Measurements from ENCODE around the gene AJUBA.
A peak's percentile ranks its signal among the peaks of the same experiment; 100 is the strongest.

AJUBA gene

DNA sequence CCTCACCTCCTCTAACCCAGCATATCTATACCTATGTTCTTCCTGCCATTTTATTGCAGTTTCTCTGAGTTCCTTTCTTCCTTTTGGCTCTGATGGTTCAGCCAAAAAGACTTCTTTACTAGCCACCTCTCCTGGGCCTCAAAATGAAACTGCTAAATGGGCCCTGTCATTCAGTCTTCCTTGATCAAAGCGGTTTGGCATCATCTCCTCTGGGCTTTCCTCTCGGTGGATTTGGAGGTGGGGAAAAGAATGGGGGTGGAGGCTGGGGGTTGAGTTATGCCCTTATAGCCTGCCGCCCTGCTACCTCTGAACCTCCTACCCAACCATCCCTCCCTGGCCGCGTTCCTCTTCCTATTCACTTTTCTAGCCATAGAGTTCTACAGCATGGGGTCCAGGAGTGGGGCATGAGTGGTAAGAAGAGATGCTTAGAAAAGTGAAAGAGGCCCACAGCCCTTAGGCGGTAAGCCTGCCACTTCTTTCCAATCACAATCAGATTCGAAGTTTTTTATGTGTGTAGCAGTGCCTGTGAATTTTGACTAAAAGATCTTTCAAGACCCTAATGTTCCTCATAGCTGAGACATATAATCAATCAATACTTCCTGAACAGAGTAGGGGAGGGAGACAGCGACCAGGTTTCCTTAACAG lies 2.5 kb downstream of the AJUBA start:
- H3K4me3 ChIP-seq (ENCODE audit: low read depth, low read length): no peak overlapping the region
- TF ChIP-seq, protein P1, sequence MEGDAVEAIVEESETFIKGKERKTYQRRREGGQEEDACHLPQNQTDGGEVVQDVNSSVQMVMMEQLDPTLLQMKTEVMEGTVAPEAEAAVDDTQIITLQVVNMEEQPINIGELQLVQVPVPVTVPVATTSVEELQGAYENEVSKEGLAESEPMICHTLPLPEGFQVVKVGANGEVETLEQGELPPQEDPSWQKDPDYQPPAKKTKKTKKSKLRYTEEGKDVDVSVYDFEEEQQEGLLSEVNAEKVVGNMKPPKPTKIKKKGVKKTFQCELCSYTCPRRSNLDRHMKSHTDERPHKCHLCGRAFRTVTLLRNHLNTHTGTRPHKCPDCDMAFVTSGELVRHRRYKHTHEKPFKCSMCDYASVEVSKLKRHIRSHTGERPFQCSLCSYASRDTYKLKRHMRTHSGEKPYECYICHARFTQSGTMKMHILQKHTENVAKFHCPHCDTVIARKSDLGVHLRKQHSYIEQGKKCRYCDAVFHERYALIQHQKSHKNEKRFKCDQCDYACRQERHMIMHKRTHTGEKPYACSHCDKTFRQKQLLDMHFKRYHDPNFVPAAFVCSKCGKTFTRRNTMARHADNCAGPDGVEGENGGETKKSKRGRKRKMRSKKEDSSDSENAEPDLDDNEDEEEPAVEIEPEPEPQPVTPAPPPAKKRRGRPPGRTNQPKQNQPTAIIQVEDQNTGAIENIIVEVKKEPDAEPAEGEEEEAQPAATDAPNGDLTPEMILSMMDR (IDR thresholded peaks at IDR 0.05; ENCODE audit: control insufficient read depth, extremely low read depth, insufficient read depth): no peak
- DNase-seq (ENCODE audit: low read depth): no peak

DNA sequence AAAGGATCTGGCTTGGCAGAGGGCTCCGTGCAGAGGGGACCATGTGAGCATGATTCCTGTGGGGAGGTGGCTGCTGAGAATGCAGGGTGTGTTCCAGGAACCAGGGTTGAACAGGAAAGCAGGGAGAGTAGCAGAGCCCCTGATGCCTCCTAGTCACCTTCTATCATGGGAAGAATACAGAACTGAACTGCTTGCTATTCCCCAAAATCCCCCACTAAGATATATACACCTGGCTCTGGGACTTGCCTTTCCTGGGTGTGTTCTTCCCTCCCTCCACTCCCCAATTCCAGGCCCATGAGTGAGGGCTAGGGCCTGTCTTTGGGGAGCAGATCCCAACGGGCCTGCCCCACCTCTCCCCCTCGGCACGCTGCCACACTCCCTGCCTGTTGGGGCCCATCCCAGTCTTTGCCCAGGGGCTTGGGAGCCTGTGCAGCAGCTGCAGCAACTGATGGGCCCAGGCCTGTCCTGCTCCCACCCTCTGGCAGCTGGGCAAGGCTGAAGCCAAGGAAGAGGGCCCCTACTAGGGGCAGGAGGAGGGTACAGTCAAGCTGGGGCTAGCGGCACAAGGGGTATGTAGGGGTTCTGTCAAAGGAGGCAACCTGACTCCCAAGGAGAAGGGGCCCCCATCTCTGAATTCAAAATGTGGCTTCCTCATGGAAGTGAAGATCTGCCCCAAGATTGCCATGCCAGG lies 3.2 kb downstream of the AJUBA start:
- no peak for DNase-seq (ENCODE audit: low read depth)
- H3K4me3 ChIP-seq (ENCODE audit: low read depth, low read length): no peak overlapping the region
- TF ChIP-seq, protein P1 (IDR thresholded peaks at IDR 0.05; ENCODE audit: control insufficient read depth, extremely low read depth, insufficient read depth): no peak

DNA sequence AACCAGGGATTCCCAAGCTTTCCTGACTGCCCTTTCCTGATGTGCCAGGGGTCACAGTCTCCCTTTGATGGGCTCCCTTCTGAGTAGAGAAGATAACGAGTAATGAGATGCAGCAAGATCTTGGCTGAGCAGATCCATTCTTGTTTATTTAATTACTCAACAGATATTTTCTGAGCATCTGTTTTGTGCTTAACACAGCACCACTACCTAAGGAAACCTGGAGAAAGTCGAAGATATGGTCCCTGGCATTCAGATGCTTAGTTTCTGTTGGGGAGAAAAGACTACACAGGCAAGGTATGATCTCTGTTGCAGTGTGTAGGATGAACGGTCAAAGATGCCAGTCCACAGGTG lies 3.9 kb downstream of the AJUBA start:
- TF ChIP-seq, protein P1 (IDR thresholded peaks at IDR 0.05; ENCODE audit: control insufficient read depth, extremely low read depth, insufficient read depth): no peak
- DNase-seq (ENCODE audit: low read depth): no peak
- H3K4me3 ChIP-seq (ENCODE audit: low read depth, low read length): no peak overlapping the region

DNA sequence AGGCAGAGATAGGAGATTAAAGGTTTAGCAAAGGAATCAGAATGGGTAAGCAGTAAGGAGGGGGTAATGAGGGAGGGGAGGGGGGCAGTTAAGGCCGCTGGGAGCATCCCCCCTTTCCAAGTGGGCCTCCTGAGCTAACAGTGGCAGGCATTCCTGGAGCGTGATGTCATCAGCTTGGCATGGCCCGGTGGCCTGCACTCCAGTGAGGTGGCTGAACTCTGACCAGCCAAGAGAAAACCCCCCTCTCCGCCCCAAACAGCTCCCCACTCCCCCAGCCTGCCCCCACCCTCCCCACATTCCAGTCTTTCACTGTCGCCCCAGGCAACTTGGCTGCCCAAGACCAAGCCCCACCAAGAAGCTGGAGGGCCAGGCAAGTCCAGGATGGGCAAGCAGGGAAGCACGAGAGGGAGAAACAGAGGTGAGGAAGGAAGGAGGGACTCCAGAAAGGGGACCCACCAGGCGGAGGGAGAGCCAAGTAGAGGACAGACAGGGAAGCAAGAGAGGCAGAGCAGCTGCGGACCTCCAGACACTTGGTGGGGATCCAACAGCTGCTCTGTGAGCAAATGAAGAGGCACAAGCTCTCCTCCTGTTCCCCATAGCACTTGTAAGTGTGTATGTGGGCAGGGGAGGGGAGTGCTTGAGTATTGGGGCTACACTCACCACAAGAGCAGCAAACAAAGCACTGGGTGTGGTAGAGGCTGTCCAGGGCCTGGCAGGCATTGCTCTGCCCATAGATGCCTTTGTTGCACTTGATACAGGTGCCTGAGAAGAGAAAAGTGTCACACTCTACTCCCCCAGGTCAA lies 4.5 kb downstream of the AJUBA start:
- no peak overlapping the region for H3K4me3 ChIP-seq (ENCODE audit: low read depth, low read length)
- no peak for DNase-seq (ENCODE audit: low read depth)

GRCh38 chr14:22977434-22977683 lies 5.0 kb downstream of the AJUBA start:
- H3K4me3 ChIP-seq (ENCODE audit: low read depth, low read length): no peak overlapping the region
- TF ChIP-seq, protein P1 (IDR thresholded peaks at IDR 0.05; ENCODE audit: control insufficient read depth, extremely low read depth, insufficient read depth): no peak
- no peak for DNase-seq (ENCODE audit: low read depth)

More for the DNA sequence above, 4.5 kb downstream of the AJUBA start:
- TF ChIP-seq, protein P1 (IDR thresholded peaks at IDR 0.05; ENCODE audit: control insufficient read depth, extremely low read depth, insufficient read depth): no peak

DNA sequence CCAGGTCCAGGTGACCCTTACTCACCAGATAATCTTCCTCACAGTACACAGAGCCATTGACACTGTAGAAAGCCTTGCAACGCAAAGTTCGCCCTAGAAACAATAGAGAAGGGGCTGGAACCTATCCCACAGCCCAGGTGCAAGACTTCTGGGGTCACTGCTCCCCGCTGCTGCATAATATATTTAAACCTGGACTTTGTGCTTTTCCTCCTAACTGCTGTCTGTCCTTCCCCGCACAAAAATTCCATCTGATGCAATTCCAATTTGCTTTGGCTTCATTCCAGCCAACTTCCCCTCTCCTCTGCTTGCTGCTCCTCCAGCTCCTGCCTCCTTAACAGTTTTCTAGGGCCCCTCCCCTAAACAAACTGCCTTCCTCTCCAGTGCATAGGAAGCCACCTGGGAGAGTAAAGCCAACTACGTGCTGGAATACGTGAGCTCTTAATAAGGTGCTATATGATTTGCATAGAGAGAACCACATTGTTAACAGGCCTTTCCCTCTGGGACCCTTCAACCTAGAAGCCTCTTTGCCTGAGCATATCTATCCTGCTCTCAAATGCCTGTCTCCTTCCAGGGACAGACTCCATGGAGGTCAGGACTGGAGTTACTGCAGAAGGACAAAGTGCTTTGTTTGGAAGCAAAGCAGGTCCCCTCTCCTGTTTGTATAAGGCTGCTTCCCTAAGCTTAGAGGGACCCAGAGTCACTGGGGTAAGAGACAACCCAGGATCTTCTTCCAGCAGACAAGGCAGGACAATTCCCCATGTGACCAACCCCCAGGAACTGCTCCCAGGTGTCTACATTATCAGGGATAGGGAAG lies 5.5 kb downstream of the AJUBA start:
- peak overlapping the region; percentile 10; the same call in 1 of the 2 replicates for H3K4me3 ChIP-seq (ENCODE audit: low read depth, low read length)
- no peak for DNase-seq (ENCODE audit: low read depth)

More for the DNA sequence above, 5.5 kb downstream of the AJUBA start:
- TF ChIP-seq, protein P1 (IDR thresholded peaks at IDR 0.05; ENCODE audit: control insufficient read depth, extremely low read depth, insufficient read depth): no peak
